Mammary epithelial cell (primary cell): ENCODE results near the gene CALHM1.

Experiments
- CTCF ChIP-seq, 2 donors: IDR thresholded peaks in 1 of 2; conservative IDR thresholded peaks in 1 of 2; 2 replicates each; pipeline ENCODE4 v1.5.1; 2011 to 2012; ENCODE audit warnings: inconsistent platforms in 2 of 2, low read length in 2 of 2, mild to moderate bottlenecking in 2 of 2, control low read depth in 1 of 2, low read depth in 1 of 2; ENCODE audit not compliant: insufficient read depth in 1 of 2; ENCODE audit errors: extremely low read depth in 1 of 2
- EZH2 ChIP-seq: IDR thresholded peaks from 2 replicates; pipeline ENCODE4 v1.6.1; 2012; ENCODE audit warnings: low read length, inconsistent platforms, borderline replicate concordance

GRCh38 chr10:103474077-103474476 lies 15.4 kb upstream of the CALHM1 start:
- TF ChIP-seq CTCF (conservative IDR thresholded peaks at IDR 0.05 in 1 of 2, IDR thresholded peaks at IDR 0.05 in 1 of 2; ENCODE audit: extremely low read depth in 1 of 2, insufficient read depth in 1 of 2, low read depth in 1 of 2, low read length in 2 of 2) (no peak), EZH2 (no peak)
